GM10248 (cell line): Measurements from ENCODE around the gene CYTH4.

Source experiments
- CTCF ChIA-PET: fragments of 300-600 bp; sonication (Branson Sonifier 250); formaldehyde crosslinking; extraction: SDS; loops from one replicate; lab custom pipeline; 2021; ENCODE audit warnings: antibody characterized with exemption; lab: Yijun Ruan, JAX
- POLR2A ChIA-PET: fragments of 350-650 bp; sonication (Branson Sonifier 250); formaldehyde crosslinking; extraction: SDS; loops from one replicate; lab custom pipeline; 2020; ENCODE audit warnings: antibody characterized with exemption; lab: Yijun Ruan, JAX
- DNase-seq: peaks from one replicate; pipeline ENCODE4 v3.0.0; 2012; ENCODE audit errors: extremely low spot score
- TF ChIP-seq, protein P1 (sequence below): IDR thresholded peaks from 2 replicates; pipeline ENCODE4 v1.5.1; 2012; ENCODE audit warnings: mild to moderate bottlenecking, low read depth; ENCODE audit errors: extremely low read depth, missing control alignments, control extremely low read depth

CYTH4 gene

DNA sequence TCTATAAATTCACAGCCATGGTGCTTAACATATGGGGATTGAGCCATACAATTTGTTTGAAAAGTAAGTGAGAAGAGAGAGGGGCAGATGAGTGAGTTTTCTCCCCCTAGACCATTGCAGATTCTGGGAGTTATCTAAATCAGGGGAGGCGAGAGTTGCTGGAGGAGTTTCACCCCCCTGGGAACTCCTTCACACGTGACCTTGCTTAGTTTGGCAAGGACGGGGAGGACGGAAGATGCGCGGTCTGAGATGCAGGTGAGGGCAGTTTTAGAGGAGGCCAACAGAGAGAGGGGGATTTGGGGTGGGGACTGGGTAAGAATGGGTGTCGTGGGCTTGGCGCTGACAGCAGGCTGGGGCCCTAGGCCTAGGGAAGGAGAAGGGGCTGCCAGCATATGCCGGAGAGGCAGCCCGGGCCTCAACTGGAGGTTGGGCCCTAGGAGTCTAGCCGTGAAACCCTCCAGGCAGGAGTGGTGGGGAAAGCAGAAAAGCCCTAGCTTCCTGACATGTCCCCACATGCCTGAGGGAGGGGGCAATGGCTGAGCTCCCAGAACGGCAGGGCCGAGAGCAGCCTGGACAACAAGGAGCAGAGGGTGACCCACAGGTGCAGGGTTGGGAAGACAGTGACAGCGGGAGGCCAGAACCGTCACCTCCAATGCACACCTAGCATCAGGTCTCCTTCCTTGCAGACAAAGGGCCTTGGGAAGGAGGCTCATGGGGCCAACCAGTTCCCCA is 81.1 kb downstream of the CYTH4 start:
- POLR2A ChIA-PET: no interaction called here
- CTCF ChIA-PET: no interaction called here
- no peak for DNase-seq
- TF ChIP-seq, protein P1, sequence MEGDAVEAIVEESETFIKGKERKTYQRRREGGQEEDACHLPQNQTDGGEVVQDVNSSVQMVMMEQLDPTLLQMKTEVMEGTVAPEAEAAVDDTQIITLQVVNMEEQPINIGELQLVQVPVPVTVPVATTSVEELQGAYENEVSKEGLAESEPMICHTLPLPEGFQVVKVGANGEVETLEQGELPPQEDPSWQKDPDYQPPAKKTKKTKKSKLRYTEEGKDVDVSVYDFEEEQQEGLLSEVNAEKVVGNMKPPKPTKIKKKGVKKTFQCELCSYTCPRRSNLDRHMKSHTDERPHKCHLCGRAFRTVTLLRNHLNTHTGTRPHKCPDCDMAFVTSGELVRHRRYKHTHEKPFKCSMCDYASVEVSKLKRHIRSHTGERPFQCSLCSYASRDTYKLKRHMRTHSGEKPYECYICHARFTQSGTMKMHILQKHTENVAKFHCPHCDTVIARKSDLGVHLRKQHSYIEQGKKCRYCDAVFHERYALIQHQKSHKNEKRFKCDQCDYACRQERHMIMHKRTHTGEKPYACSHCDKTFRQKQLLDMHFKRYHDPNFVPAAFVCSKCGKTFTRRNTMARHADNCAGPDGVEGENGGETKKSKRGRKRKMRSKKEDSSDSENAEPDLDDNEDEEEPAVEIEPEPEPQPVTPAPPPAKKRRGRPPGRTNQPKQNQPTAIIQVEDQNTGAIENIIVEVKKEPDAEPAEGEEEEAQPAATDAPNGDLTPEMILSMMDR: no peak
